Ovary (tissue), 3 donors: ENCODE measurements around the gene MRPL22.
"Not testable (repeated sequence)": the region's sequence is repeated elsewhere in the genome, so short reads cannot be mapped to it uniquely, and the experiment has no call there.

Experiments used
- EP300 ChIP-seq: sonication (generic); formaldehyde crosslinking; IDR thresholded peaks from one replicate; pipeline ENCODE4 v1.6.1; 2017; ENCODE audit warnings: antibody characterized with exemption
- POLR2A ChIP-seq: fragments of 450-650 bp; IDR thresholded peaks from one replicate; pipeline ENCODE4 v1.6.1; 2017; ENCODE audit warnings: antibody characterized with exemption, mild to moderate bottlenecking, moderate library complexity
- TF ChIP-seq, protein P1 (sequence below), 3 donors: fragments of 450-650 bp in 2 of 3; fragments of 200-600 bp in 1 of 3; IDR thresholded peaks; one replicate each; pipeline versions ENCODE4 v1.5.1 to v1.8.0; 2016 to 2022; ENCODE audit warnings: antibody characterized with exemption in 3 of 3, mild to moderate bottlenecking in 1 of 3
- donor health status: DM: no; HTN: no; CAD: no.

DNA sequence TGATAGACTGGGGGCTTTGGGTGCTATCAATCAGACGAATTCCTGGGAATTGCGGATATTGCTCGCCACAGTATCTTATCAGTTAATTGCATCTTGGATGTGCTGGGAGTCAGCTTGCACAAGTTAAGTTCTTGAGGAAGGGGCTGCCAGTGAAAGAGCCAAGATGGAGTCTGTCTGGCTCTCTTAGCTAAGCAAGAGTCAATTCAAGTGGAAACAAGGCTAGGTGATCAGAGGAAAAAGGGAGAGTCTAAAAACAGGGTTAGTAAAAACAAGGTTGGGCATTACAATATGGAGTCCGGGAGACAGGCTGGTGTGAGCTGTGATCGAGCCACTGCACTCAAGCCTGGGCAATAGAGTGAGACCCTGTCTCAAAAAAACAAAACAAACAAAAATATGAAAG is 1.5 kb upstream of the MRPL22 start:
- TF ChIP-seq, protein P1, sequence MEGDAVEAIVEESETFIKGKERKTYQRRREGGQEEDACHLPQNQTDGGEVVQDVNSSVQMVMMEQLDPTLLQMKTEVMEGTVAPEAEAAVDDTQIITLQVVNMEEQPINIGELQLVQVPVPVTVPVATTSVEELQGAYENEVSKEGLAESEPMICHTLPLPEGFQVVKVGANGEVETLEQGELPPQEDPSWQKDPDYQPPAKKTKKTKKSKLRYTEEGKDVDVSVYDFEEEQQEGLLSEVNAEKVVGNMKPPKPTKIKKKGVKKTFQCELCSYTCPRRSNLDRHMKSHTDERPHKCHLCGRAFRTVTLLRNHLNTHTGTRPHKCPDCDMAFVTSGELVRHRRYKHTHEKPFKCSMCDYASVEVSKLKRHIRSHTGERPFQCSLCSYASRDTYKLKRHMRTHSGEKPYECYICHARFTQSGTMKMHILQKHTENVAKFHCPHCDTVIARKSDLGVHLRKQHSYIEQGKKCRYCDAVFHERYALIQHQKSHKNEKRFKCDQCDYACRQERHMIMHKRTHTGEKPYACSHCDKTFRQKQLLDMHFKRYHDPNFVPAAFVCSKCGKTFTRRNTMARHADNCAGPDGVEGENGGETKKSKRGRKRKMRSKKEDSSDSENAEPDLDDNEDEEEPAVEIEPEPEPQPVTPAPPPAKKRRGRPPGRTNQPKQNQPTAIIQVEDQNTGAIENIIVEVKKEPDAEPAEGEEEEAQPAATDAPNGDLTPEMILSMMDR (IDR thresholded peaks at IDR 0.05): not testable (repeated sequence)
- not testable (repeated sequence) for TF ChIP-seq POLR2A, EP300
